HEK293T (cell line): Measurements from ENCODE around the gene B2M.

Source experiments
- CTCF ChIA-PET: fragments of 350-600 bp; formaldehyde crosslinking; extraction: SDS; loops from one replicate; lab custom pipeline; 2021; ENCODE audit warnings: antibody characterized with exemption, inconsistent platforms; lab: Yijun Ruan, JAX
- POLR2A ChIA-PET: fragments of 350-600 bp; formaldehyde crosslinking; extraction: SDS; loops from one replicate; lab custom pipeline; 2020; ENCODE audit warnings: antibody characterized with exemption, inconsistent platforms; lab: Yijun Ruan, JAX
- DNase-seq: peaks from one replicate; pipeline ENCODE4 v3.0.0; 2012; ENCODE audit warnings: mixed read lengths; ENCODE audit errors: extremely low spot score
- ARNT ChIP-seq: fragments of 450-650 bp; IDR thresholded peaks from 2 replicates; pipeline ENCODE4 v1.6.1; 2017; ENCODE audit warnings: mild to moderate bottlenecking
- BHLHE40 ChIP-seq: fragments of 450-650 bp; IDR thresholded peaks from 2 replicates; pipeline ENCODE4 v1.6.1; 2016; ENCODE audit warnings: mild to moderate bottlenecking, moderate library complexity, borderline replicate concordance
- CTBP1 ChIP-seq: fragments of 450-650 bp; IDR thresholded peaks from 2 replicates; pipeline ENCODE4 v1.6.1; 2016; ENCODE audit warnings: borderline replicate concordance
- ELF4 ChIP-seq: fragments of 450-650 bp; IDR thresholded peaks from 2 replicates; pipeline ENCODE4 v1.6.1; 2017; ENCODE audit warnings: antibody characterized with exemption
- FOXA1 ChIP-seq: fragments of 450-650 bp; IDR thresholded peaks from 2 replicates; pipeline ENCODE4 v1.6.1; 2016; ENCODE audit warnings: mild to moderate bottlenecking
- FOXK2 ChIP-seq: fragments of 450-650 bp; IDR thresholded peaks from 2 replicates; pipeline ENCODE4 v1.6.1; 2016; ENCODE audit warnings: mild to moderate bottlenecking
- FOXM1 ChIP-seq: fragments of 450-650 bp; IDR thresholded peaks from 2 replicates; pipeline ENCODE4 v1.6.1; 2017; ENCODE audit warnings: mild to moderate bottlenecking, borderline replicate concordance
- HDGF ChIP-seq: fragments of 450-650 bp; IDR thresholded peaks from 2 replicates; pipeline ENCODE4 v1.6.1; 2017; ENCODE audit warnings: antibody characterized with exemption, borderline replicate concordance
- L3MBTL2 ChIP-seq: fragments of 450-650 bp; conservative IDR thresholded peaks from 2 replicates; pipeline ENCODE4 v1.6.1; 2016; ENCODE audit warnings: mild to moderate bottlenecking
- LEF1 ChIP-seq: fragments of 450-650 bp; IDR thresholded peaks from 2 replicates; pipeline ENCODE4 v1.6.1; 2017; ENCODE audit warnings: mild to moderate bottlenecking, borderline replicate concordance
- NFRKB ChIP-seq: fragments of 450-650 bp; IDR thresholded peaks from 2 replicates; pipeline ENCODE4 v1.6.1; 2016; ENCODE audit warnings: mild to moderate bottlenecking, moderate library complexity
- SP1 ChIP-seq: fragments of 450-650 bp; IDR thresholded peaks from 2 replicates; pipeline ENCODE4 v1.6.1; 2017
- SUZ12 ChIP-seq: fragments of 450-650 bp; IDR thresholded peaks from 2 replicates; pipeline ENCODE4 v1.6.1; 2016; ENCODE audit warnings: mild to moderate bottlenecking
- TARDBP ChIP-seq: fragments of 450-650 bp; IDR thresholded peaks from 2 replicates; pipeline ENCODE4 v1.6.1; 2016
- ZNF384 ChIP-seq: fragments of 450-650 bp; IDR thresholded peaks from 2 replicates; pipeline ENCODE4 v1.6.1; 2016
- TF ChIP-seq, protein P1 (sequence below): fragments of 450-650 bp; IDR thresholded peaks from 2 replicates; pipeline ENCODE4 v1.6.1; 2016

Gene B2M

DNA sequence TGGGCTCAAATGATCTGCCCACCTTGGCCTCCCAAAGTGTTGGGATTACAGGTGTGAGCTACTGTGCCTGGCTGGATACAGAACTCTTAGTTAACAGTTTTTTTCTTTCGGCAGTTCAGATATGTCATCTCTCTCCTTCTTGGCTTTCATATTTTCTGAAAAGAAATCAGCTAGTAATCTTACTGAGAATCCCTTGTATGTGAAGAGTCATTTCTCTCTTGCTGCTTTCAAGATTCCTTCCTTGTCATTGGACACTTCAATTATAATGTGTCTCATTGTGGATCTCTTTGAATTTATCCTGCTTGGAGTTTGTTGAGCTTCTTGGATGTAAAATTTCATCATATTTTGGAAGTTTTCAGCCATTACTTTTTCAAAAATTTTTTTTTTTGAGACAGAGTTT, 42.0 kb downstream of the B2M start:
- ChIA-PET CTCF (no interaction called here), POLR2A (no interaction called here)
- DNase-seq, result no peak
- TF ChIP-seq LEF1 (no peak), FOXK2 (no peak), NFRKB (no peak), L3MBTL2 (no peak), ZNF384 (no peak), ELF4 (no peak), SP1 (no peak), BHLHE40 (no peak), TARDBP (no peak), FOXA1 (no peak), CTBP1 (no peak), FOXM1 (no peak), HDGF (no peak), SUZ12 (no peak), ARNT (no peak)
- TF ChIP-seq, protein P1, sequence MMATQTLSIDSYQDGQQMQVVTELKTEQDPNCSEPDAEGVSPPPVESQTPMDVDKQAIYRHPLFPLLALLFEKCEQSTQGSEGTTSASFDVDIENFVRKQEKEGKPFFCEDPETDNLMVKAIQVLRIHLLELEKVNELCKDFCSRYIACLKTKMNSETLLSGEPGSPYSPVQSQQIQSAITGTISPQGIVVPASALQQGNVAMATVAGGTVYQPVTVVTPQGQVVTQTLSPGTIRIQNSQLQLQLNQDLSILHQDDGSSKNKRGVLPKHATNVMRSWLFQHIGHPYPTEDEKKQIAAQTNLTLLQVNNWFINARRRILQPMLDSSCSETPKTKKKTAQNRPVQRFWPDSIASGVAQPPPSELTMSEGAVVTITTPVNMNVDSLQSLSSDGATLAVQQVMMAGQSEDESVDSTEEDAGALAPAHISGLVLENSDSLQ, result no peak

DNA sequence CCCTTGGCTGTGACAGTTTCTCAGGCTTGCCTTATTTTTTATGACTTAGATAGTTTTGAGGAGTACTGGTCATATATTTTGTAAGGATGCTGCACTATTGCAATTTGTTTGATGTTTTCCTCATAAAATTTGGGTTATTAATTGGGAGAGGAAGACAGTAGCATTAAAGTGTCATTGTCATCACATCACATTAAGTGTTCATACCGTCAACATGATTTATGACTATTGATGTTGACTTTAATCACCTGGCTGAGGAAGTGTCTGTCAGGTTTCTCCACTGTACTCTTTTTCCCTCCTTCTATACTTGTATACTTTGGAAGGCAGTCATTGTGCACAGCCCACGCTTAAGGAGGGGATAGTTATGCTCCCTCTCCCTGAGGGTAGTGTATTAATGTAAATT, 51.9 kb downstream of the B2M start:
- TF ChIP-seq LEF1, result no peak
- TF ChIP-seq, protein P1, result peak; percentile 67
- no peak for DNase-seq
- ChIA-PET POLR2A (no interaction called here), CTCF (no interaction called here)

DNA sequence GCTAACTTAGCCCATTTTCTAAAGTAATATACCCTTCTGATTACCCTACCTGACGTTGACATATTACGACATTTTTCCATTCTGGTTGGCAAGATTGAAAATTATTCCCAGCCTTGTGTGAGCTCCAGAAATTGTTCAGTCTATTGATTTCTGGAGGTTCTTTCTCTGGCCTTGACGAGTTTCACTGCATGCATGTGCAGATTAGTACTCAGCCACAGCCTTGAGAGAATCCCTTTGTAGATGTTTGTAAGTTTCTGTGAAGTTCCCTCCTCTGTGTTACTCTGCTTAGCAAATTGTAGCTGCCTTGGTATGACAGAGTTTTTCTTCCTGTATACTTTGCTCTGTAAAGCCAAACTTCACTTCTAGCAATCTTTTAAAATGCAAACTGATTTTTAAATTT, 52.5 kb downstream of the B2M start:
- POLR2A ChIA-PET, result interaction anchor here (1.1 kb wide), 1 partner anchor 100 kb away, joined by 3 read pairs; the partner anchor contains the start of gene SPG11
- CTCF ChIA-PET, result no interaction called here
- TF ChIP-seq TARDBP, result no peak
- TF ChIP-seq HDGF, result no peak
- TF ChIP-seq BHLHE40, result no peak
- no peak for DNase-seq

DNA sequence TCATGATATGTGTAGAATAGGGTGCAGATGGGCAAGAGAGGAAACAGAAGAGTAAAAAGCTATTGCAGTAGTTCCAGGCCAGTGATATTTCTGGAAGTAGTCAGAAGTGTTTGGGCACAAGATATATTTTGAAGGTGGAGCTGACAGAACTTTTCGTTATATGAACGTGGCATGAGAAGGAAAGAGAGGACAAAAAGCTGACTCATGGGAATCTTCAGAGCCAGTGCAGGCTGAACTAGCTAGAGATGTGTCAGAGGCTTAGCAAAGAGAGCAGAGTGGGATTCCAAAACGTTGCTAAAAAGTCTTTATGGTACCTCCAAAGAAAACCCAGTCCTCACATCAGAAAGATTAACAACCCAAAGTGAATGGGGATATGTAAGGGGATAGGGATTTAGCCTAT, 53.7 kb downstream of the B2M start:
- DNase-seq, result no peak
- ChIA-PET CTCF (no interaction called here), POLR2A (interaction anchor here (1.1 kb wide), 1 partner anchor 102 kb away, joined by 3 read pairs; the partner anchor contains the start of gene SPG11)
- TF ChIP-seq ELF4 (no peak), FOXA1 (no peak), ZNF384 (no peak), TARDBP (no peak), HDGF (no peak), LEF1 (no peak), FOXK2 (no peak), NFRKB (no peak), CTBP1 (no peak), SUZ12 (no peak), SP1 (no peak), ARNT (no peak), FOXM1 (no peak)
- TF ChIP-seq, protein P1, result no peak
